ENCODE data around the gene TBL1XR1.

DNA sequence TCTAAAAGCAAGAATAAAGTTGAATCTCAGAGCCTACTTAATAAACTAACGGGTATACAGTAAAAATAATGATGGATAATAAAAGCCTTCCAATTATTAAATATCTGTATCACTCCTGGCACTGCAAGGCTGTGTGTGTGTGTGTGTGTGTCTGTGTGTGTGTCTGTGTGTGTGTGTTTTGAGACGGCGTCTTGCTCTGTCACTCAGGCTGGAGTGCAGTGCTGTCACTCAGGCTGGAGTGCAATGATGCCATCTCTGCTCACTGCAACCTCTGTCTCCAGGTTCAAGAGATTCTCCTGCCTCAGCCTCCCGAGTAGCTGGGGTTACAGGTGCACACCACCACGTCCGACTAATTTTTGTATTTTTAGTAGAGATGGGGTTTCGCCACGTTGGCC, 62.5 kb downstream of the TBL1XR1 start:
- TF ChIP-seq, protein P1, sequence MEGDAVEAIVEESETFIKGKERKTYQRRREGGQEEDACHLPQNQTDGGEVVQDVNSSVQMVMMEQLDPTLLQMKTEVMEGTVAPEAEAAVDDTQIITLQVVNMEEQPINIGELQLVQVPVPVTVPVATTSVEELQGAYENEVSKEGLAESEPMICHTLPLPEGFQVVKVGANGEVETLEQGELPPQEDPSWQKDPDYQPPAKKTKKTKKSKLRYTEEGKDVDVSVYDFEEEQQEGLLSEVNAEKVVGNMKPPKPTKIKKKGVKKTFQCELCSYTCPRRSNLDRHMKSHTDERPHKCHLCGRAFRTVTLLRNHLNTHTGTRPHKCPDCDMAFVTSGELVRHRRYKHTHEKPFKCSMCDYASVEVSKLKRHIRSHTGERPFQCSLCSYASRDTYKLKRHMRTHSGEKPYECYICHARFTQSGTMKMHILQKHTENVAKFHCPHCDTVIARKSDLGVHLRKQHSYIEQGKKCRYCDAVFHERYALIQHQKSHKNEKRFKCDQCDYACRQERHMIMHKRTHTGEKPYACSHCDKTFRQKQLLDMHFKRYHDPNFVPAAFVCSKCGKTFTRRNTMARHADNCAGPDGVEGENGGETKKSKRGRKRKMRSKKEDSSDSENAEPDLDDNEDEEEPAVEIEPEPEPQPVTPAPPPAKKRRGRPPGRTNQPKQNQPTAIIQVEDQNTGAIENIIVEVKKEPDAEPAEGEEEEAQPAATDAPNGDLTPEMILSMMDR (IDR thresholded peaks at IDR 0.05; ENCODE audit: poor library complexity) = no peak
- TF ChIP-seq EZH2phosphoT487 (IDR thresholded peaks at IDR 0.05; ENCODE audit: low read depth, severe bottlenecking, unreplicated experiment) = no peak
